Keratinocyte (primary cell): ENCODE data around the gene SLC30A7.
"Not testable (repeated sequence)": the region's sequence is repeated elsewhere in the genome, so short reads cannot be mapped to it uniquely, and the experiment has no call there.

Source experiments
- CTCF ChIP-seq, 3 experiments: IDR thresholded peaks in 1 of 3; conservative IDR thresholded peaks in 1 of 3; optimal IDR thresholded peaks in 1 of 3; 2 replicates in 2 of 3; 3 replicates in 1 of 3; pipeline versions ENCODE3 to v1.5.1; 2011; ENCODE audit warnings: low read length in 3 of 3, mild to moderate bottlenecking in 3 of 3, moderate library complexity in 2 of 3, control low read depth in 1 of 3, inconsistent platforms in 1 of 3; ENCODE audit not compliant: insufficient read depth in 2 of 3; ENCODE audit errors: extremely low read depth in 1 of 3
- EZH2 ChIP-seq: IDR thresholded peaks from one replicate; pipeline ENCODE4 v1.6.1; 2012; ENCODE audit warnings: inconsistent platforms, mild to moderate bottlenecking, low read length, moderate library complexity

- not testable (repeated sequence) for TF ChIP-seq CTCF (optimal IDR thresholded peaks at IDR 0.05 in 1 of 3, IDR thresholded peaks at IDR 0.05 in 1 of 3, conservative IDR thresholded peaks at IDR 0.05 in 1 of 3; ENCODE audit: extremely low read depth in 1 of 3, insufficient read depth in 2 of 3, low read length in 3 of 3); EZH2
Observed at GRCh38 chr1:100889869-100890482, 5.9 kb upstream of the SLC30A7 start.
